GM12878 (cell line): ENCODE measurements around the gene CAPS. TPM values are rescaled to one million over a fixed set of nuclear protein-coding genes. Genes with fewer than 3 reads are reported as not detected.

Experiments
- ATAC-seq: fragments of 200-7000 bp; cut with Tn5 transposase; 3 replicates; pipeline ENCODE4 v1.9.1; 2020; ENCODE audit warnings: mild to moderate bottlenecking, moderate library complexity
- BruUV-seq: library from RNA; stranded (reverse); fragments of 400-500 nt; replicated peaks from 2 replicates; lab custom pipeline; 2021; lab: Mats Ljungman, UMichigan
- CTCF ChIA-PET: fragments of 300-600 bp; sonication (Branson Sonifier 250); formaldehyde crosslinking; extraction: SDS; loops from one replicate; lab custom pipeline; 2021; ENCODE audit warnings: inconsistent platforms; lab: Yijun Ruan, JAX
- POLR2A ChIA-PET: fragments of 350-600 bp; formaldehyde crosslinking; extraction: SDS; loops from one replicate; lab custom pipeline; 2021; ENCODE audit warnings: inconsistent platforms; lab: Charles Lee
- RAD21 ChIA-PET: fragments of 300-600 bp; sonication (Branson Sonifier 250); formaldehyde crosslinking; loops from one replicate; lab custom pipeline; 2023; ENCODE audit warnings: antibody characterized with exemption; ENCODE audit not compliant: unreplicated experiment; lab: Charles Lee
- SMC1A ChIA-PET: fragments of 300-600 bp; sonication (Branson Sonifier 250); formaldehyde crosslinking; loops from one replicate; lab custom pipeline; 2023; ENCODE audit not compliant: unreplicated experiment, uncharacterized antibody; lab: Charles Lee
- DNase-seq: peaks from one replicate; pipeline ENCODE4 v3.0.0-alpha.2; 2011; ENCODE audit warnings: low read depth, low spot score
- FAIRE-seq: peaks from 3 replicates; lab custom pipeline; 2011; peaks lifted over from hg19 to GRCh38; lab: Jason Lieb, UNC
- H2AFZ ChIP-seq: 2 replicates; pipeline ENCODE4 v1.6.0; 2011; ENCODE audit warnings: low read depth, low read length, control low read depth; ENCODE audit not compliant: control insufficient read depth
- H3K27ac ChIP-seq: 2 replicates; pipeline ENCODE4 v1.5.1; 2011; ENCODE audit warnings: control low read depth; ENCODE audit not compliant: control insufficient read depth, insufficient read depth
- H3K27me3 ChIP-seq, 2 experiments: replicated peaks in 1 of 2; 2 replicates each; pipeline versions ENCODE4 v1.6.0 to v1.6.1; 2011; ENCODE audit warnings: low read length in 1 of 2; ENCODE audit not compliant: control insufficient read depth in 2 of 2, insufficient read depth in 2 of 2
- H3K36me3 ChIP-seq, 2 experiments: 2 replicates each; pipeline ENCODE4 v1.5.1; 2011; ENCODE audit warnings: low read length in 1 of 2; ENCODE audit not compliant: control insufficient read depth in 2 of 2, insufficient read depth in 2 of 2
- H3K4me1 ChIP-seq: 2 replicates; pipeline ENCODE4 v1.6.1; 2011; ENCODE audit warnings: mild to moderate bottlenecking, low read length, moderate library complexity, mixed read lengths; ENCODE audit not compliant: control insufficient read depth, insufficient read depth
- H3K4me2 ChIP-seq: 2 replicates; pipeline ENCODE4 v1.6.0; 2011; ENCODE audit warnings: control low read depth; ENCODE audit not compliant: control insufficient read depth, insufficient read depth
- H3K4me3 ChIP-seq: fragments of 200-600 bp; sonication (generic); 2 replicates; pipeline ENCODE4 v1.5.1; 2016
- H3K79me2 ChIP-seq: 2 replicates; pipeline ENCODE4 v1.6.0; 2011; ENCODE audit warnings: low read length; ENCODE audit not compliant: control insufficient read depth, insufficient read depth
- H3K9ac ChIP-seq: 2 replicates; pipeline ENCODE4 v1.8.0; 2011; ENCODE audit warnings: low read length, control low read depth, mixed read lengths; ENCODE audit not compliant: control insufficient read depth, insufficient read depth
- H3K9me3 ChIP-seq: replicated peaks from 3 replicates; pipeline ENCODE4 v1.5.1; 2011; ENCODE audit warnings: mild to moderate bottlenecking, low read length; ENCODE audit not compliant: control insufficient read depth, insufficient read depth
- H4K20me1 ChIP-seq: 2 replicates; pipeline ENCODE4 v1.6.0; 2011; ENCODE audit not compliant: control insufficient read depth, insufficient read depth
- ASH2L ChIP-seq: fragments of 300-600, 200-600 bp; sonication (generic); IDR thresholded peaks from 2 replicates; pipeline ENCODE4 v1.6.1; 2017; ENCODE audit warnings: low read depth, mild to moderate bottlenecking, borderline replicate concordance
- CBX3 ChIP-seq: fragments of 200-600 bp; sonication (generic); IDR thresholded peaks from 2 replicates; pipeline ENCODE4 v1.6.1; 2016; ENCODE audit warnings: low read depth, borderline replicate concordance
- CEBPB ChIP-seq, 2 experiments: fragments of 150-350 bp in 1 of 2; IDR thresholded peaks; 2 replicates each; pipeline ENCODE4 v1.6.1; 2012 to 2014; ENCODE audit warnings: low read depth in 2 of 2, low read length in 2 of 2, borderline replicate concordance in 1 of 2, inconsistent platforms in 1 of 2
- IRF4 ChIP-seq: IDR thresholded peaks from 2 replicates; pipeline ENCODE4 v1.6.1; 2011; ENCODE audit warnings: low read depth, low read length
- NFYA ChIP-seq: IDR thresholded peaks from 2 replicates; pipeline ENCODE4 v1.6.1; 2011; ENCODE audit warnings: low read depth, mild to moderate bottlenecking, low read length, improper control_type of control experiment, borderline replicate concordance
- NR2C2 ChIP-seq: IDR thresholded peaks from 2 replicates; pipeline ENCODE4 v1.6.1; 2011; ENCODE audit warnings: borderline replicate concordance, low read depth; ENCODE audit not compliant: control insufficient read depth, insufficient read length
- SPI1 ChIP-seq: IDR thresholded peaks from 2 replicates; pipeline ENCODE4 v1.6.1; 2011; ENCODE audit warnings: low read depth, mild to moderate bottlenecking, low read length, moderate library complexity, borderline replicate concordance; ENCODE audit not compliant: insufficient read depth
- WGBS: methylation state at CpG from one replicate; pipeline ENCODE4 v1.1.6; 2016; ENCODE audit warnings: low lambda C conversion rate; ENCODE audit not compliant: insufficient replicate concordance, insufficient coverage; ENCODE audit errors: missing lambda C conversion rate; 5-methylcytosine and 5-hydroxymethylcytosine counted together
- in situ Hi-C: fragments of 300-500 bp; cut with MboI; formaldehyde crosslinking; loops from 9 replicates; pipeline ENCODE4 v1.14.3; 2018; ENCODE audit warnings: mixed read lengths
- intact Hi-C: fragments of 100-400 bp; cut with micrococcal nuclease; formaldehyde crosslinking; loops from one replicate; pipeline ENCODE4 v1.14.2; 2022; ENCODE audit not compliant: unreplicated experiment
- polyA plus RNA-seq, 11 experiments: library from polyadenylated mRNA; depleted of rRNA in 4 of 11; unstranded in 6 of 11; stranded (reverse) in 5 of 11; fragments of >200 nt; fragmentation: Nextera tagmentation in 4 of 11; fragmentation: Illumina TruSeq in 1 of 11; extraction: Ambion mirVana in 4 of 11; extraction: Trizol in 1 of 11; gene quantifications; 1 replicate in 1 of 11; 2 replicates in 10 of 11; pipeline versions ENCODE4 v1.2.1 to v1.2.3, GENCODE V29; 2011 to 2016; ENCODE audit warnings: inconsistent platforms in 2 of 11, missing spikeins in 2 of 11, low read depth in 1 of 11
- total RNA-seq, 4 experiments: library from RNA; depleted of rRNA in 3 of 4; stranded (reverse); fragments of >200 nt in 3 of 4; fragmentation: Illumina TruSeq in 1 of 4; extraction: Trizol in 1 of 4; gene quantifications; 2 replicates each; pipeline versions ENCODE4 v1.2.1 to v1.2.3, GENCODE V29; 2013 to 2021
- TF ChIP-seq, protein P1 (sequence below): fragments of 450-650 bp; IDR thresholded peaks from 2 replicates; pipeline ENCODE4 v1.6.1; 2017; ENCODE audit warnings: mild to moderate bottlenecking, moderate library complexity
- TF ChIP-seq, protein P2 (sequence below): IDR thresholded peaks from 2 replicates; pipeline ENCODE4 v1.6.1; 2011; ENCODE audit warnings: borderline replicate concordance, low read depth, mild to moderate bottlenecking, moderate library complexity, low read length; ENCODE audit not compliant: insufficient read depth, poor library complexity, severe bottlenecking
- TF ChIP-seq, protein P3 (sequence below): IDR thresholded peaks from 2 replicates; pipeline ENCODE4 v1.6.1; 2012; ENCODE audit warnings: low read length, inconsistent platforms

The CAPS gene
- total and polyA plus RNA-seq, 10 of the 15 experiments (the other 5 are each of a cell fraction or from before 2014, with no cell fraction given) = 0.09 to 6.9 (median 2.9) TPM

DNA sequence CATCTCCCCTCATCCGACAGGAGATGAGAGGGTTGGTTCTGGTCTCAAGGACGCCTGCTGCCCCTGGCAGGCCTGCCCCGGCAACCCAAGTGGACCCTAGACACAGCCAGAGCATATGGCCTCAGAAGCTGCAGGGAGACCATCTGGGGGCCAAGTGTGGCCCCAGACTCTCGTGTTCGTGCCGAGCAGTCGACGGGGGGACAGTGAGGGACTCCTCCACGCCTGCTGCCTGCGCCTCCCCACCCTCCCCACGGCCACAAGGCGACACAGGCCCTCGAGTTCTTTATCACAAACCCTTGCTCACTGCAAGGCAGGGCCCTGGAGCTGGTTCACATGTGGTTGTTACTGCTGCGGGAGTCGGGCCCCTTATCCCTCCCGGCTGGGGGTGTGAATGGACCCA, 9.3 kb downstream of the CAPS start (continued):
- TF ChIP-seq, protein P1, sequence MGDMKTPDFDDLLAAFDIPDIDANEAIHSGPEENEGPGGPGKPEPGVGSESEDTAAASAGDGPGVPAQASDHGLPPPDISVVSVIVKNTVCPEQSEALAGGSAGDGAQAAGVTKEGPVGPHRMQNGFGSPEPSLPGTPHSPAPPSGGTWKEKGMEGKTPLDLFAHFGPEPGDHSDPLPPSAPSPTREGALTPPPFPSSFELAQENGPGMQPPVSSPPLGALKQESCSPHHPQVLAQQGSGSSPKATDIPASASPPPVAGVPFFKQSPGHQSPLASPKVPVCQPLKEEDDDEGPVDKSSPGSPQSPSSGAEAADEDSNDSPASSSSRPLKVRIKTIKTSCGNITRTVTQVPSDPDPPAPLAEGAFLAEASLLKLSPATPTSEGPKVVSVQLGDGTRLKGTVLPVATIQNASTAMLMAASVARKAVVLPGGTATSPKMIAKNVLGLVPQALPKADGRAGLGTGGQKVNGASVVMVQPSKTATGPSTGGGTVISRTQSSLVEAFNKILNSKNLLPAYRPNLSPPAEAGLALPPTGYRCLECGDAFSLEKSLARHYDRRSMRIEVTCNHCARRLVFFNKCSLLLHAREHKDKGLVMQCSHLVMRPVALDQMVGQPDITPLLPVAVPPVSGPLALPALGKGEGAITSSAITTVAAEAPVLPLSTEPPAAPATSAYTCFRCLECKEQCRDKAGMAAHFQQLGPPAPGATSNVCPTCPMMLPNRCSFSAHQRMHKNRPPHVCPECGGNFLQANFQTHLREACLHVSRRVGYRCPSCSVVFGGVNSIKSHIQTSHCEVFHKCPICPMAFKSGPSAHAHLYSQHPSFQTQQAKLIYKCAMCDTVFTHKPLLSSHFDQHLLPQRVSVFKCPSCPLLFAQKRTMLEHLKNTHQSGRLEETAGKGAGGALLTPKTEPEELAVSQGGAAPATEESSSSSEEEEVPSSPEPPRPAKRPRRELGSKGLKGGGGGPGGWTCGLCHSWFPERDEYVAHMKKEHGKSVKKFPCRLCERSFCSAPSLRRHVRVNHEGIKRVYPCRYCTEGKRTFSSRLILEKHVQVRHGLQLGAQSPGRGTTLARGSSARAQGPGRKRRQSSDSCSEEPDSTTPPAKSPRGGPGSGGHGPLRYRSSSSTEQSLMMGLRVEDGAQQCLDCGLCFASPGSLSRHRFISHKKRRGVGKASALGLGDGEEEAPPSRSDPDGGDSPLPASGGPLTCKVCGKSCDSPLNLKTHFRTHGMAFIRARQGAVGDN = no peak
- TF ChIP-seq, protein P2, sequence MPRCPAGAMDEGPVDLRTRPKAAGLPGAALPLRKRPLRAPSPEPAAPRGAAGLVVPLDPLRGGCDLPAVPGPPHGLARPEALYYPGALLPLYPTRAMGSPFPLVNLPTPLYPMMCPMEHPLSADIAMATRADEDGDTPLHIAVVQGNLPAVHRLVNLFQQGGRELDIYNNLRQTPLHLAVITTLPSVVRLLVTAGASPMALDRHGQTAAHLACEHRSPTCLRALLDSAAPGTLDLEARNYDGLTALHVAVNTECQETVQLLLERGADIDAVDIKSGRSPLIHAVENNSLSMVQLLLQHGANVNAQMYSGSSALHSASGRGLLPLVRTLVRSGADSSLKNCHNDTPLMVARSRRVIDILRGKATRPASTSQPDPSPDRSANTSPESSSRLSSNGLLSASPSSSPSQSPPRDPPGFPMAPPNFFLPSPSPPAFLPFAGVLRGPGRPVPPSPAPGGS = no peak

DNA sequence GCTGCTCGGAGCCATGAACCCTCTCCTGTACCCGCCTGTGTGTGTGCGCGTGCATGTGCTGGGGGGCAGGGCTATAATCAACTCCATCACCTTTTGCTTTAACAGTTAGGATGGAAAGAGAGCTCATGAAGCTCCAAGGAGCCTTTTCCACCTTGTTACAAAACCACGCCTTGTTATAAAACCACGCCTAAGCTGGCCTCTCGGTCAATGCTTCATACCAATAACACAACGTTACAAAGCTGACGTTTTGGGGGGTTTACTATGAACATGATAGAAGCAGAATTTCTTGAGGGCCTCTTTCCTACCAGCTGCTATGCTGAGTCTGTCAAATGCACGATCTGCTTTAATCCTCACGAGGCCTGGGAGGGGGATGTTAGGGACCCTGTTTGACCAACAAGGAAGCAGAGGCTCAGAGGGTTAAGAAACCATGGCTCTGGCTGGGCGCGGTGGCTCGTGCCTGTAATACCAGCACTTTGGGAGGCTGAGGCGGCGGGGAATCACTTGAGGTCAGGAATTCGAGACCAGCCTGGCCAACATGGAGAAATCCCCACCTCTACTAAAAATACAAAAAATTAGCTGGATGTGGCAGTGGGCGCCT, 11.9 kb downstream of the CAPS start:
- ChIA-PET POLR2A (no interaction called here), CTCF (interaction anchor here (0.6 kb wide), 2 partner anchors 15 to 23 kb away, joined by 3 read pairs; no protein-coding TSS in a partner anchor), SMC1A (interaction anchor here (0.6 kb wide), 1 partner anchor 122 kb away, joined by 4 read pairs; the partner anchor contains the start of gene NRTN), RAD21 (no interaction called here)
- peaks cover 30 to 52% of the 10 kb centered on the region in 2 experiments for H3K36me3 ChIP-seq
- H2AFZ ChIP-seq = no peak overlapping the region
- H3K4me3 ChIP-seq = no peak overlapping the region
- TF ChIP-seq SPI1 (no peak), NR2C2 (no peak), CEBPB (IDR thresholded peaks at IDR 0.05; ENCODE audit: borderline replicate concordance in 1 of 2, low read depth in 2 of 2, low read length in 2 of 2) (no peak), NFYA (no peak), ASH2L (no peak), CBX3 (no peak), IRF4 (no peak)
- TF ChIP-seq, protein P3, sequence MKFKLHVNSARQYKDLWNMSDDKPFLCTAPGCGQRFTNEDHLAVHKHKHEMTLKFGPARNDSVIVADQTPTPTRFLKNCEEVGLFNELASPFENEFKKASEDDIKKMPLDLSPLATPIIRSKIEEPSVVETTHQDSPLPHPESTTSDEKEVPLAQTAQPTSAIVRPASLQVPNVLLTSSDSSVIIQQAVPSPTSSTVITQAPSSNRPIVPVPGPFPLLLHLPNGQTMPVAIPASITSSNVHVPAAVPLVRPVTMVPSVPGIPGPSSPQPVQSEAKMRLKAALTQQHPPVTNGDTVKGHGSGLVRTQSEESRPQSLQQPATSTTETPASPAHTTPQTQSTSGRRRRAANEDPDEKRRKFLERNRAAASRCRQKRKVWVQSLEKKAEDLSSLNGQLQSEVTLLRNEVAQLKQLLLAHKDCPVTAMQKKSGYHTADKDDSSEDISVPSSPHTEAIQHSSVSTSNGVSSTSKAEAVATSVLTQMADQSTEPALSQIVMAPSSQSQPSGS = no peak
- no peak overlapping the region for H3K27ac ChIP-seq
- H3K4me1 ChIP-seq = peaks cover 15% of the 10 kb centered on the region
- 96% methylated on average over 18 of the region's 18 CpGs for WGBS
- no peaks in the 10 kb centered on the region for H3K79me2 ChIP-seq
- H3K9ac ChIP-seq = no peak overlapping the region
- no peak for FAIRE-seq
- in situ Hi-C loops = no loop called here
- no peak overlapping the region for H3K4me2 ChIP-seq
- H4K20me1 ChIP-seq = no peaks in the 10 kb centered on the region
- H3K9me3 ChIP-seq = no peaks in the 10 kb centered on the region
- intact Hi-C loops = no loop called here
- no peaks in the 10 kb centered on the region for H3K27me3 ChIP-seq
- no peak for DNase-seq
- no peak for ATAC-seq
- no TSS peak for BruUV-seq
